Stimulated activated CD4-positive, alpha-beta T cell treated with anti-CD3 and anti-CD28 coated beads, Interleukin-2, amount 100 ng/mL, for 24 hours (primary cell): ENCODE results near the gene GNG4.
"Not testable (repeated sequence)": the region's sequence is repeated elsewhere in the genome, so short reads cannot be mapped to it uniquely, and the experiment has no call there.

Source experiments
- DNase-seq, 2 donors: peaks; one replicate each; pipeline ENCODE4 v3.0.0-alpha.2; 2020

The GNG4 gene

GRCh38 chr1:235579891-235580290 lies 69.7 kb downstream of the GNG4 start:
- DNase-seq: no peak

- no peak for DNase-seq
These were observed 74.0 kb downstream of the GNG4 start for GRCh38 chr1:235575597-235575996.

GRCh38 chr1:235573880-235574279 lies 75.7 kb downstream of the GNG4 start:
- no peak for DNase-seq

- not testable (repeated sequence) for DNase-seq
These were observed 76.6 kb downstream of the GNG4 start for GRCh38 chr1:235572971-235573370.

- no peak for DNase-seq
These were observed 78.1 kb downstream of the GNG4 start for GRCh38 chr1:235571482-235571881.

GRCh38 chr1:235567812-235568503 lies 81.6 kb downstream of the GNG4 start:
- DNase-seq: no peak

- DNase-seq: no peak
These were observed 83.5 kb downstream of the GNG4 start for GRCh38 chr1:235566084-235566483.

- DNase-seq: no peak
These were observed 86.0 kb downstream of the GNG4 start for GRCh38 chr1:235563513-235564061.

GRCh38 chr1:235562589-235562988 lies 87.0 kb downstream of the GNG4 start:
- DNase-seq: no peak

GRCh38 chr1:235558621-235559169 lies 90.9 kb downstream of the GNG4 start:
- no peak for DNase-seq

GRCh38 chr1:235557495-235557894 lies 92.1 kb downstream of the GNG4 start:
- DNase-seq: peak in 1 of 2 donors; percentile 26

GRCh38 chr1:235556807-235557206 lies 92.8 kb downstream of the GNG4 start:
- no peak for DNase-seq

- no peak for DNase-seq
These were observed 96.5 kb downstream of the GNG4 start for GRCh38 chr1:235553112-235553551.

- DNase-seq: no peak
These were observed 97.4 kb downstream of the GNG4 start for GRCh38 chr1:235552146-235552716.

GRCh38 chr1:235549351-235550139 lies 100.0 kb downstream of the GNG4 start:
- no peak for DNase-seq

GRCh38 chr1:235546369-235547155 lies 103.0 kb downstream of the GNG4 start:
- not testable (repeated sequence) for DNase-seq

- no peak for DNase-seq
These were observed 104.2 kb downstream of the GNG4 start for GRCh38 chr1:235545292-235545930.

- not testable (repeated sequence) for DNase-seq
These were observed 106.7 kb downstream of the GNG4 start for GRCh38 chr1:235542845-235543244.

GRCh38 chr1:235533476-235534168 lies 116.0 kb downstream of the GNG4 start:
- DNase-seq: no peak

GRCh38 chr1:235532360-235532759 lies 117.2 kb downstream of the GNG4 start:
- DNase-seq: no peak

GRCh38 chr1:235527196-235527814 lies 122.3 kb downstream of the GNG4 start:
- no peak for DNase-seq
